Esophagus squamous epithelium (tissue), 4 donors: Measurements from ENCODE around the gene FCRLB.
"Not testable (repeated sequence)": the region's sequence is repeated elsewhere in the genome, so short reads cannot be mapped to it uniquely, and the experiment has no call there.

Experiments
- CTCF ChIP-seq, 6 experiments: fragments of 450-650 bp in 4 of 6; fragments of 200-600 bp in 2 of 6; sonication (generic) in 2 of 6; IDR thresholded peaks; one replicate each; pipeline ENCODE4 v1.5.1; 2016 to 2019; ENCODE audit warnings: antibody characterized with exemption in 6 of 6, mild to moderate bottlenecking in 4 of 6, moderate library complexity in 4 of 6
- POLR2A ChIP-seq, 4 donors: fragments of 450-650 bp; IDR thresholded peaks; one replicate each; pipeline ENCODE4 v1.6.1; 2017; ENCODE audit warnings: antibody characterized with exemption in 4 of 4, mild to moderate bottlenecking in 4 of 4, moderate library complexity in 3 of 4

- TF ChIP-seq POLR2A, CTCF (IDR thresholded peaks at IDR 0.05): not testable (repeated sequence)
Observed at GRCh38 chr1:161698302-161698701, 23.0 kb upstream of the FCRLB start.
